Activated T-helper 17 cell treated with anti-CD3 and anti-CD28 coated beads, Interleukin-2, amount 50 U/mL, for 72 hours (primary cell): ENCODE data around the gene ANGPTL7. TPM values are rescaled to one million over a fixed set of nuclear protein-coding genes. Genes with fewer than 3 reads are reported as not detected.
"Not testable (repeated sequence)": the region's sequence is repeated elsewhere in the genome, so short reads cannot be mapped to it uniquely, and the experiment has no call there.

Experiments
- ATAC-seq: fragments of 150-1000 bp; cut with Tn5 transposase; replicated peaks from 2 replicates; pipeline ENCODE4 v1.10.0; 2021; ENCODE audit warnings: mild to moderate bottlenecking, moderate library complexity
- H3K27ac Mint-ChIP-seq: one replicate; pipeline ENCODE4 v1.8.0; 2022; ENCODE audit warnings: mixed read lengths
- H3K27me3 Mint-ChIP-seq: one replicate; pipeline ENCODE4 v1.8.0; 2022; ENCODE audit warnings: mixed read lengths
- H3K36me3 Mint-ChIP-seq: one replicate; pipeline ENCODE4 v1.8.0; 2022; ENCODE audit warnings: low read depth, mild to moderate bottlenecking, mixed read lengths
- H3K4me1 Mint-ChIP-seq: one replicate; pipeline ENCODE4 v1.8.0; 2022; ENCODE audit warnings: mixed read lengths
- H3K4me3 Mint-ChIP-seq: one replicate; pipeline ENCODE4 v1.8.0; 2022; ENCODE audit warnings: mild to moderate bottlenecking, mixed read lengths
- H3K9me3 Mint-ChIP-seq: one replicate; pipeline ENCODE4 v1.8.0; 2022; ENCODE audit warnings: mixed read lengths
- total RNA-seq, 2 donors: library from RNA; stranded (reverse); gene quantifications; one replicate each; pipeline ENCODE4 v1.2.3, GENCODE V29; 2022

The ANGPTL7 gene
- total RNA-seq, 2 donors from 2014 or later: not detected

GRCh38 chr1:11179749-11180148 is 9.4 kb upstream of the ANGPTL7 start:
- not testable (repeated sequence) for H3K27me3 Mint-ChIP-seq, ATAC-seq, H3K9me3 Mint-ChIP-seq, H3K4me3 Mint-ChIP-seq, H3K4me1 Mint-ChIP-seq, H3K27ac Mint-ChIP-seq
- peaks cover 48% of the 10 kb centered on the region for H3K36me3 Mint-ChIP-seq

- Mint-ChIP-seq H3K9me3 (no peaks in the 10 kb centered on the region), H3K4me3 (no peak overlapping the region), H3K36me3 (peaks cover 54% of the 10 kb centered on the region)
Measured at GRCh38 chr1:11180342-11180744, 8.8 kb upstream of the ANGPTL7 start.

GRCh38 chr1:11182884-11183283 is 6.3 kb upstream of the ANGPTL7 start:
- no peak overlapping the region for H3K4me3 Mint-ChIP-seq
- no peaks in the 10 kb centered on the region for H3K27me3 Mint-ChIP-seq
- no peak for ATAC-seq
- H3K9me3 Mint-ChIP-seq: no peaks in the 10 kb centered on the region
- no peaks in the 10 kb centered on the region for H3K4me1 Mint-ChIP-seq
- H3K36me3 Mint-ChIP-seq: peaks cover 59% of the 10 kb centered on the region
- no peak overlapping the region for H3K27ac Mint-ChIP-seq

More at GRCh38 chr1:11180342-11180744, 8.8 kb upstream of the ANGPTL7 start:
- no peak overlapping the region for H3K27ac Mint-ChIP-seq
- no peak for ATAC-seq
- H3K27me3 Mint-ChIP-seq: no peaks in the 10 kb centered on the region
- H3K4me1 Mint-ChIP-seq: no peaks in the 10 kb centered on the region

- H3K27ac Mint-ChIP-seq: no peak overlapping the region
- no peaks in the 10 kb centered on the region for H3K9me3 Mint-ChIP-seq
- no peak overlapping the region for H3K4me3 Mint-ChIP-seq
- H3K36me3 Mint-ChIP-seq: peaks cover 55% of the 10 kb centered on the region
- no peaks in the 10 kb centered on the region for H3K4me1 Mint-ChIP-seq
- ATAC-seq: no peak
- H3K27me3 Mint-ChIP-seq: no peaks in the 10 kb centered on the region
Measured at GRCh38 chr1:11184973-11185372, 4.2 kb upstream of the ANGPTL7 start.

- Mint-ChIP-seq H3K27ac (no peak overlapping the region), H3K4me1 (no peaks in the 10 kb centered on the region), H3K9me3 (no peaks in the 10 kb centered on the region), H3K36me3 (peaks cover 52% of the 10 kb centered on the region), H3K4me3 (no peak overlapping the region), H3K27me3 (no peaks in the 10 kb centered on the region)
- ATAC-seq: no peak
Measured at GRCh38 chr1:11187000-11187399, 2.2 kb upstream of the ANGPTL7 start.

- Mint-ChIP-seq H3K27ac (no peak overlapping the region), H3K4me3 (no peak overlapping the region), H3K9me3 (no peaks in the 10 kb centered on the region), H3K36me3 (peaks cover 52% of the 10 kb centered on the region), H3K27me3 (no peaks in the 10 kb centered on the region), H3K4me1 (no peaks in the 10 kb centered on the region)
- no peak for ATAC-seq
Measured at GRCh38 chr1:11187494-11187893, 1.7 kb upstream of the ANGPTL7 start.

GRCh38 chr1:11187931-11188330 is 1.2 kb upstream of the ANGPTL7 start:
- H3K36me3 Mint-ChIP-seq: peaks cover 52% of the 10 kb centered on the region
- no peak overlapping the region for H3K4me3 Mint-ChIP-seq
- no peak overlapping the region for H3K27ac Mint-ChIP-seq

GRCh38 chr1:11188381-11188780 is 774 bp upstream of the ANGPTL7 start:
- Mint-ChIP-seq H3K27me3 (no peaks in the 10 kb centered on the region), H3K9me3 (no peaks in the 10 kb centered on the region), H3K4me1 (no peaks in the 10 kb centered on the region), H3K36me3 (peaks cover 52% of the 10 kb centered on the region), H3K4me3 (no peak overlapping the region), H3K27ac (peak overlapping the region; percentile 60)
- ATAC-seq: no peak

More at GRCh38 chr1:11187931-11188330, 1.2 kb upstream of the ANGPTL7 start:
- H3K4me1 Mint-ChIP-seq: no peaks in the 10 kb centered on the region
- no peak for ATAC-seq
- no peaks in the 10 kb centered on the region for H3K9me3 Mint-ChIP-seq
- no peaks in the 10 kb centered on the region for H3K27me3 Mint-ChIP-seq

GRCh38 chr1:11193376-11193775 is 4.2 kb downstream of the ANGPTL7 start:
- H3K4me1 Mint-ChIP-seq: no peaks in the 10 kb centered on the region
- peaks cover 88% of the 10 kb centered on the region for H3K36me3 Mint-ChIP-seq
- no peak for ATAC-seq
- H3K27me3 Mint-ChIP-seq: no peaks in the 10 kb centered on the region
- H3K9me3 Mint-ChIP-seq: no peaks in the 10 kb centered on the region
- no peak overlapping the region for H3K4me3 Mint-ChIP-seq
- H3K27ac Mint-ChIP-seq: no peak overlapping the region

GRCh38 chr1:11194407-11195176 is 5.4 kb downstream of the ANGPTL7 start:
- Mint-ChIP-seq H3K27ac (no peak overlapping the region), H3K4me3 (no peak overlapping the region), H3K4me1 (no peaks in the 10 kb centered on the region), H3K36me3 (peaks cover 89% of the 10 kb centered on the region), H3K27me3 (no peaks in the 10 kb centered on the region), H3K9me3 (no peaks in the 10 kb centered on the region)
- no peak for ATAC-seq

- H3K4me3 Mint-ChIP-seq: no peak overlapping the region
- H3K4me1 Mint-ChIP-seq: no peaks in the 10 kb centered on the region
- H3K36me3 Mint-ChIP-seq: peaks cover 98% of the 10 kb centered on the region
Measured at GRCh38 chr1:11196945-11197344, 7.8 kb downstream of the ANGPTL7 start.

GRCh38 chr1:11197359-11197758 is 8.2 kb downstream of the ANGPTL7 start:
- ATAC-seq: no peak
- no peaks in the 10 kb centered on the region for H3K27me3 Mint-ChIP-seq
- H3K36me3 Mint-ChIP-seq: peaks cover 96% of the 10 kb centered on the region
- no peaks in the 10 kb centered on the region for H3K9me3 Mint-ChIP-seq
- no peaks in the 10 kb centered on the region for H3K4me1 Mint-ChIP-seq
- H3K4me3 Mint-ChIP-seq: no peak overlapping the region
- no peak overlapping the region for H3K27ac Mint-ChIP-seq

More at GRCh38 chr1:11196945-11197344, 7.8 kb downstream of the ANGPTL7 start:
- H3K27ac Mint-ChIP-seq: no peak overlapping the region
- H3K9me3 Mint-ChIP-seq: no peaks in the 10 kb centered on the region
- no peak for ATAC-seq
- H3K27me3 Mint-ChIP-seq: no peaks in the 10 kb centered on the region

- H3K4me1 Mint-ChIP-seq: no peaks in the 10 kb centered on the region
- no peak overlapping the region for H3K4me3 Mint-ChIP-seq
- no peaks in the 10 kb centered on the region for H3K27me3 Mint-ChIP-seq
- H3K27ac Mint-ChIP-seq: no peak overlapping the region
- no peaks in the 10 kb centered on the region for H3K9me3 Mint-ChIP-seq
- no peak for ATAC-seq
- peaks cover 95% of the 10 kb centered on the region for H3K36me3 Mint-ChIP-seq
Measured at GRCh38 chr1:11198257-11198656, 9.1 kb downstream of the ANGPTL7 start.

- H3K9me3 Mint-ChIP-seq: no peaks in the 10 kb centered on the region
- no peak for ATAC-seq
- peaks cover 95% of the 10 kb centered on the region for H3K36me3 Mint-ChIP-seq
- no peak overlapping the region for H3K27ac Mint-ChIP-seq
- no peaks in the 10 kb centered on the region for H3K4me1 Mint-ChIP-seq
- H3K4me3 Mint-ChIP-seq: no peak overlapping the region
- H3K27me3 Mint-ChIP-seq: no peaks in the 10 kb centered on the region
Measured at GRCh38 chr1:11198851-11199594, 9.9 kb downstream of the ANGPTL7 start.
